DOHH2 (cell line): ENCODE results near the gene ADSS2.

ENCODE experiments used
- H3F3A ChIP-seq: fragments of 200-600 bp; sonication (generic), shearing (Covaris generic); 2 replicates; pipeline ENCODE4 v1.6.0; 2016; ENCODE audit warnings: antibody characterized with exemption, mild to moderate bottlenecking; ENCODE audit not compliant: control insufficient read depth, insufficient read depth
- H3K27ac ChIP-seq: fragments of 200-600 bp; sonication (generic); 2 replicates; pipeline ENCODE4 v1.5.1; 2014; ENCODE audit warnings: low read depth, mild to moderate bottlenecking, low read length, moderate library complexity
- H3K27me3 ChIP-seq: fragments of 200-600 bp; sonication (generic); 2 replicates; pipeline ENCODE4 v1.6.1; 2014; ENCODE audit warnings: mild to moderate bottlenecking, low read length, mixed read lengths; ENCODE audit not compliant: control insufficient read depth
- H3K36me3 ChIP-seq: fragments of 200-600 bp; sonication (generic); 2 replicates; pipeline ENCODE4 v1.6.1; 2014; ENCODE audit warnings: mild to moderate bottlenecking, low read length, moderate library complexity, mixed read lengths; ENCODE audit not compliant: control insufficient read depth
- H3K4me1 ChIP-seq: fragments of 200-600 bp; sonication (generic); 2 replicates; pipeline ENCODE4 v1.6.1; 2014; ENCODE audit warnings: mild to moderate bottlenecking, low read length, mixed read lengths; ENCODE audit not compliant: control insufficient read depth
- H3K4me2 ChIP-seq: fragments of 200-600 bp; sonication (generic); 2 replicates; pipeline ENCODE4 v1.6.0; 2014; ENCODE audit warnings: mild to moderate bottlenecking, low read length, moderate library complexity
- H3K4me3 ChIP-seq: fragments of 200-600 bp; sonication (generic); 2 replicates; pipeline ENCODE4 v1.5.1; 2014; ENCODE audit warnings: mild to moderate bottlenecking, low read length, mixed read lengths
- H3K79me2 ChIP-seq: fragments of 200-600 bp; sonication (generic); 2 replicates; pipeline ENCODE4 v1.6.1; 2014; ENCODE audit warnings: mild to moderate bottlenecking, low read length, mixed read lengths; ENCODE audit not compliant: control insufficient read depth
- H3K9me2 ChIP-seq: fragments of 200-600 bp; sonication (generic); replicated peaks from 2 replicates; pipeline ENCODE4 v1.6.1; 2014; ENCODE audit warnings: mild to moderate bottlenecking, low read length, mixed read lengths; ENCODE audit not compliant: control insufficient read depth
- H3K9me3 ChIP-seq: fragments of 200-600 bp; sonication (generic); 2 replicates; pipeline ENCODE4 v1.6.1; 2014; ENCODE audit warnings: antibody characterized with exemption, low read length, mixed read lengths; ENCODE audit not compliant: control insufficient read depth, insufficient read depth
- H4K20me1 ChIP-seq: fragments of 200-600 bp; sonication (generic); 2 replicates; pipeline ENCODE4 v1.6.0; 2014; ENCODE audit warnings: low read depth, mild to moderate bottlenecking, antibody characterized with exemption, low read length, moderate library complexity; ENCODE audit not compliant: control insufficient read depth, insufficient read depth
- EZH2phosphoT487 ChIP-seq: fragments of 200-600 bp; sonication (generic); IDR thresholded peaks from 2 replicates; pipeline ENCODE4 v1.6.1; 2017; ENCODE audit warnings: borderline replicate concordance, mild to moderate bottlenecking, antibody characterized with exemption, low read length, moderate library complexity, mixed read lengths
- TF ChIP-seq, protein P1 (sequence below): fragments of 200-600 bp; sonication (generic); IDR thresholded peaks from one replicate; pipeline ENCODE4 v1.5.1; 2014; ENCODE audit warnings: antibody characterized with exemption, mild to moderate bottlenecking, low read depth, low read length; ENCODE audit not compliant: poor library complexity, severe bottlenecking

ADSS2 gene

GRCh38 chr1:244361764-244362473 is 89.8 kb downstream of the ADSS2 start:
- Histone ChIP-seq H3K36me3 (no peaks in the 10 kb centered on the region), H3K79me2 (no peaks in the 10 kb centered on the region), H3K4me1 (no peaks in the 10 kb centered on the region), H3K4me2 (no peak overlapping the region), H3K9me2 (no peaks in the 10 kb centered on the region), H3K9me3 (no peaks in the 10 kb centered on the region), H3K4me3 (no peak overlapping the region), H3F3A (no peaks in the 10 kb centered on the region), H3K27ac (no peak overlapping the region), H3K27me3 (no peaks in the 10 kb centered on the region), H4K20me1 (no peaks in the 10 kb centered on the region)
- TF ChIP-seq EZH2phosphoT487, result no peak
- TF ChIP-seq, protein P1, sequence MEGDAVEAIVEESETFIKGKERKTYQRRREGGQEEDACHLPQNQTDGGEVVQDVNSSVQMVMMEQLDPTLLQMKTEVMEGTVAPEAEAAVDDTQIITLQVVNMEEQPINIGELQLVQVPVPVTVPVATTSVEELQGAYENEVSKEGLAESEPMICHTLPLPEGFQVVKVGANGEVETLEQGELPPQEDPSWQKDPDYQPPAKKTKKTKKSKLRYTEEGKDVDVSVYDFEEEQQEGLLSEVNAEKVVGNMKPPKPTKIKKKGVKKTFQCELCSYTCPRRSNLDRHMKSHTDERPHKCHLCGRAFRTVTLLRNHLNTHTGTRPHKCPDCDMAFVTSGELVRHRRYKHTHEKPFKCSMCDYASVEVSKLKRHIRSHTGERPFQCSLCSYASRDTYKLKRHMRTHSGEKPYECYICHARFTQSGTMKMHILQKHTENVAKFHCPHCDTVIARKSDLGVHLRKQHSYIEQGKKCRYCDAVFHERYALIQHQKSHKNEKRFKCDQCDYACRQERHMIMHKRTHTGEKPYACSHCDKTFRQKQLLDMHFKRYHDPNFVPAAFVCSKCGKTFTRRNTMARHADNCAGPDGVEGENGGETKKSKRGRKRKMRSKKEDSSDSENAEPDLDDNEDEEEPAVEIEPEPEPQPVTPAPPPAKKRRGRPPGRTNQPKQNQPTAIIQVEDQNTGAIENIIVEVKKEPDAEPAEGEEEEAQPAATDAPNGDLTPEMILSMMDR, result no peak
